ENCODE results near the gene CLCN4. TPM values are rescaled to one million over a fixed set of nuclear protein-coding genes. Genes with fewer than 3 reads are reported as not detected.

CLCN4 gene
- total and polyA plus RNA-seq, 2 of the 8 experiments (the other 6 are each of a cell fraction or from before 2014, with no cell fraction given), result 3.3 to 11.2 TPM

GRCh38 chrX:10135561-10136399 lies 21.0 kb upstream of the CLCN4 start (continued):
- no peak for TF ChIP-seq USF2 (IDR thresholded peaks at IDR 0.05; ENCODE audit: low read length)
- no peak for TF ChIP-seq SUZ12 (IDR thresholded peaks at IDR 0.05; ENCODE audit: low read length)
- no peak for TF ChIP-seq NRF1 (IDR thresholded peaks at IDR 0.05; ENCODE audit: low read depth, low read length)
- no peak for TF ChIP-seq TBP (IDR thresholded peaks at IDR 0.05; ENCODE audit: low read depth, low read length)
- no peak for TF ChIP-seq CHD1 (IDR thresholded peaks at IDR 0.05; ENCODE audit: low read depth, low read length)
- no peak for TF ChIP-seq RNF2 (IDR thresholded peaks at IDR 0.05; ENCODE audit: borderline replicate concordance, low read depth, low read length, missing control alignments, poor library complexity, severe bottlenecking)
- TF ChIP-seq BACH1 (IDR thresholded peaks at IDR 0.05; ENCODE audit: low read length), result no peak
- no peak for TF ChIP-seq KDM4A (IDR thresholded peaks at IDR 0.05; ENCODE audit: low read depth, low read length, severe bottlenecking)
- TF ChIP-seq SIX5 (IDR thresholded peaks at IDR 0.05; ENCODE audit: low read depth, low read length), result no peak
